HEK293 (cell line): Measurements from ENCODE around the gene OPRM1.

Experiments
- CTCF ChIA-PET: fragments of 350-600 bp; formaldehyde crosslinking; extraction: SDS; loops from one replicate; lab custom pipeline; 2021; ENCODE audit warnings: antibody characterized with exemption; lab: Yijun Ruan, JAX
- POLR2A ChIA-PET: fragments of 300-600 bp; formaldehyde crosslinking; extraction: SDS; loops from one replicate; lab custom pipeline; 2020; ENCODE audit warnings: antibody characterized with exemption, inconsistent platforms; lab: Yijun Ruan, JAX
- H3K27ac ChIP-seq: fragments of 200-500 bp; sonication (Bioruptor generic); 2 replicates; pipeline ENCODE4 v1.5.1; 2014; ENCODE audit warnings: low read depth, low read length, control low read depth, inconsistent platforms; ENCODE audit errors: extremely low read depth
- H3K36me3 ChIP-seq, 2 experiments: fragments of 200-500 bp in 1 of 2; sonication (Bioruptor generic) in 1 of 2; 1 replicate in 1 of 2; 2 replicates in 1 of 2; pipeline ENCODE4 v1.5.1; 2014 to 2017; ENCODE audit warnings: inconsistent platforms in 2 of 2, low read length in 2 of 2; ENCODE audit not compliant: control insufficient read depth in 2 of 2, insufficient read depth in 1 of 2
- H3K4me1 ChIP-seq: fragments of 200-500 bp; sonication (Bioruptor generic); 2 replicates; pipeline ENCODE4 v1.5.1; 2014; ENCODE audit warnings: mild to moderate bottlenecking, low read length, inconsistent platforms; ENCODE audit not compliant: control insufficient read depth, insufficient read depth
- H3K4me3 ChIP-seq: 2 replicates; pipeline ENCODE4 v1.5.1; 2011; ENCODE audit warnings: low read depth, mild to moderate bottlenecking, control low read depth, low read length, moderate library complexity
- H3K9me3 ChIP-seq: fragments of 200-500 bp; sonication (Bioruptor generic); 2 replicates; pipeline ENCODE4 v1.5.1; 2014; ENCODE audit warnings: low read depth, low read length, inconsistent platforms; ENCODE audit not compliant: control insufficient read depth, insufficient read depth
- EGR2 ChIP-seq: fragments of 450-650 bp; formaldehyde crosslinking; IDR thresholded peaks from 2 replicates; pipeline ENCODE4 v1.5.1; 2016; ENCODE audit warnings: low read depth, missing biosample characterization, missing genetic modification characterization
- HOXD13 ChIP-seq: sonication (generic); formaldehyde crosslinking; IDR thresholded peaks from 2 replicates; pipeline ENCODE4 v1.8.0; 2022; ENCODE audit warnings: missing genetic modification reagents, borderline replicate concordance
- KLF8 ChIP-seq: fragments of 450-650 bp; formaldehyde crosslinking; IDR thresholded peaks from 2 replicates; pipeline ENCODE4 v1.5.1; 2016; ENCODE audit warnings: missing biosample characterization, missing genetic modification characterization
- OSR2 ChIP-seq: fragments of 450-650 bp; formaldehyde crosslinking; IDR thresholded peaks from 2 replicates; pipeline ENCODE4 v1.5.1; 2016; ENCODE audit warnings: missing biosample characterization, missing genetic modification characterization
- PRDM6 ChIP-seq: fragments of 450-650 bp; formaldehyde crosslinking; IDR thresholded peaks from 2 replicates; pipeline ENCODE4 v1.5.1; 2017; ENCODE audit warnings: missing biosample characterization, missing genetic modification characterization
- WT1 ChIP-seq: fragments of 450-650 bp; formaldehyde crosslinking; IDR thresholded peaks from 2 replicates; pipeline ENCODE4 v1.5.1; 2016; ENCODE audit warnings: missing biosample characterization, missing genetic modification characterization
- YY2 ChIP-seq: fragments of 450-650 bp; formaldehyde crosslinking; IDR thresholded peaks from 2 replicates; pipeline ENCODE4 v1.5.1; 2016; ENCODE audit warnings: missing biosample characterization, missing genetic modification characterization
- ZFP41 ChIP-seq: fragments of 450-650 bp; formaldehyde crosslinking; IDR thresholded peaks from 2 replicates; pipeline ENCODE4 v1.5.1; 2016; ENCODE audit warnings: missing biosample characterization, missing genetic modification characterization, borderline replicate concordance
- ZFP69B ChIP-seq: fragments of 450-650 bp; formaldehyde crosslinking; IDR thresholded peaks from 2 replicates; pipeline ENCODE4 v1.5.1; 2016; ENCODE audit warnings: missing biosample characterization, missing genetic modification characterization
- ZNF133 ChIP-seq: fragments of 450-650 bp; formaldehyde crosslinking; IDR thresholded peaks from 2 replicates; pipeline ENCODE4 v1.5.1; 2016; ENCODE audit warnings: missing biosample characterization, missing genetic modification characterization
- ZNF155 ChIP-seq: fragments of 450-650 bp; formaldehyde crosslinking; IDR thresholded peaks from 2 replicates; pipeline ENCODE4 v1.5.1; 2016; ENCODE audit warnings: missing biosample characterization, missing genetic modification characterization
- ZNF16 ChIP-seq: fragments of 450-650 bp; formaldehyde crosslinking; IDR thresholded peaks from 2 replicates; pipeline ENCODE4 v1.5.1; 2016; ENCODE audit warnings: low read depth, missing biosample characterization, missing genetic modification characterization
- ZNF174 ChIP-seq: fragments of 450-650 bp; formaldehyde crosslinking; IDR thresholded peaks from 2 replicates; pipeline ENCODE4 v1.5.0; 2017; ENCODE audit warnings: missing biosample characterization, mild to moderate bottlenecking, missing genetic modification characterization
- ZNF221 ChIP-seq: fragments of 450-650 bp; formaldehyde crosslinking; IDR thresholded peaks from 2 replicates; pipeline ENCODE4 v1.5.1; 2017; ENCODE audit warnings: missing biosample characterization, missing genetic modification characterization, borderline replicate concordance
- ZNF280C ChIP-seq: fragments of 450-650 bp; formaldehyde crosslinking; IDR thresholded peaks from 2 replicates; pipeline ENCODE4 v1.5.1; 2016; ENCODE audit warnings: missing biosample characterization, missing genetic modification characterization
- ZNF549 ChIP-seq: fragments of 450-650 bp; IDR thresholded peaks from 2 replicates; pipeline ENCODE4 v1.5.1; 2018; ENCODE audit warnings: missing biosample characterization, missing genetic modification characterization, mild to moderate bottlenecking, inconsistent platforms, moderate library complexity
- ZNF610 ChIP-seq: fragments of 450-650 bp; formaldehyde crosslinking; IDR thresholded peaks from 2 replicates; pipeline ENCODE4 v1.5.1; 2016; ENCODE audit warnings: missing biosample characterization, missing genetic modification characterization, borderline replicate concordance
- ZNF76 ChIP-seq: fragments of 450-650 bp; formaldehyde crosslinking; IDR thresholded peaks from 2 replicates; pipeline ENCODE4; 2016; ENCODE audit warnings: low read depth, missing biosample characterization, missing genetic modification characterization, borderline replicate concordance
- TF ChIP-seq, protein P1 (sequence below): fragments of 450-650 bp; formaldehyde crosslinking; IDR thresholded peaks from 2 replicates; pipeline ENCODE4 v1.5.1; 2017; ENCODE audit warnings: missing biosample characterization, missing genetic modification characterization

The OPRM1 gene

GRCh38 chr6:154093231-154094044 lies 54.4 kb downstream of the OPRM1 start:
- H3K27ac ChIP-seq = no peak overlapping the region
- CTCF ChIA-PET = interaction anchor here (0.6 to 0.7 kb wide), 4 partner anchors 21 to 1465 kb away, joined by 3 to 4 read pairs (median 3); no protein-coding TSS in a partner anchor
- POLR2A ChIA-PET = no interaction called here

GRCh38 chr6:154095571-154095970 lies 56.5 kb downstream of the OPRM1 start:
- H3K4me1 ChIP-seq = no peaks in the 10 kb centered on the region
- no peaks in the 10 kb centered on the region for H3K36me3 ChIP-seq
- H3K4me3 ChIP-seq = no peak overlapping the region
- TF ChIP-seq OSR2 (tag by site-specific recombination) = no peak
- TF ChIP-seq WT1 (tag by site-specific recombination) = no peak
- TF ChIP-seq, protein P1, sequence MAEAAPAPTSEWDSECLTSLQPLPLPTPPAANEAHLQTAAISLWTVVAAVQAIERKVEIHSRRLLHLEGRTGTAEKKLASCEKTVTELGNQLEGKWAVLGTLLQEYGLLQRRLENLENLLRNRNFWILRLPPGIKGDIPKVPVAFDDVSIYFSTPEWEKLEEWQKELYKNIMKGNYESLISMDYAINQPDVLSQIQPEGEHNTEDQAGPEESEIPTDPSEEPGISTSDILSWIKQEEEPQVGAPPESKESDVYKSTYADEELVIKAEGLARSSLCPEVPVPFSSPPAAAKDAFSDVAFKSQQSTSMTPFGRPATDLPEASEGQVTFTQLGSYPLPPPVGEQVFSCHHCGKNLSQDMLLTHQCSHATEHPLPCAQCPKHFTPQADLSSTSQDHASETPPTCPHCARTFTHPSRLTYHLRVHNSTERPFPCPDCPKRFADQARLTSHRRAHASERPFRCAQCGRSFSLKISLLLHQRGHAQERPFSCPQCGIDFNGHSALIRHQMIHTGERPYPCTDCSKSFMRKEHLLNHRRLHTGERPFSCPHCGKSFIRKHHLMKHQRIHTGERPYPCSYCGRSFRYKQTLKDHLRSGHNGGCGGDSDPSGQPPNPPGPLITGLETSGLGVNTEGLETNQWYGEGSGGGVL (tag by site-specific recombination) = no peak
- no peak for TF ChIP-seq ZNF280C (tag by site-specific recombination)
- no peak for TF ChIP-seq ZNF610 (tag by site-specific recombination)
- no peak for TF ChIP-seq YY2 (tag by site-specific recombination)
- no peak for TF ChIP-seq ZNF221 (tag by site-specific recombination)
- ChIA-PET POLR2A (no interaction called here), CTCF (no interaction called here)
- no peak overlapping the region for H3K27ac ChIP-seq
- no peaks in the 10 kb centered on the region for H3K9me3 ChIP-seq

More at GRCh38 chr6:154093231-154094044, 54.4 kb downstream of the OPRM1 start:
- H3K36me3 ChIP-seq = no peaks in the 10 kb centered on the region
- H3K9me3 ChIP-seq = no peaks in the 10 kb centered on the region
- no peaks in the 10 kb centered on the region for H3K4me1 ChIP-seq
- no peak overlapping the region for H3K4me3 ChIP-seq
- no peak for TF ChIP-seq ZFP69B (tag by site-specific recombination)
- TF ChIP-seq ZFP41 = no peak
- TF ChIP-seq ZNF76 (tag by site-specific recombination) = no peak
- TF ChIP-seq ZNF16 (tag by site-specific recombination) = no peak
- TF ChIP-seq PRDM6 (tag by site-specific recombination) = no peak
- TF ChIP-seq HOXD13 (CRISPR knock-in tag) = no peak
- TF ChIP-seq ZNF174 (tag by site-specific recombination) = no peak
- TF ChIP-seq ZNF133 = no peak

DNA sequence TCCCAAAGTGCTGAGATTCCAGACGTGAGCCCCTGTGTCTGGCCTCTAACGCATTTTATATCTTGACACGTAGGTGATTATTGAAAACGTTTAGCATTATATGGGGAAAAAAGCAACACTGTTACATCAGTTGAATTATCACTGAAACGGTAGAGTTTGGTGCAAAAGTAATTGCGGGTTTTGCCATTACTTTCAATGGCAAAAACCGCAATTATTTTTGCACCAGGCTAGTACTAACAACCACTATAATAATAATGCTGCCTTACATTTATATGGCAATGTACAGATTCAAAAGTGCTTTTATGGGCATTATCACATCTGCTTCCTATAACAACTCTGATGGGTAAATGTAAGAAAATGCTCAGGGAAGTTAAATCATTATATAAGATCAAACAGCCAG lies 57.3 kb downstream of the OPRM1 start:
- Histone ChIP-seq H3K4me1 (no peaks in the 10 kb centered on the region), H3K9me3 (no peaks in the 10 kb centered on the region), H3K27ac (no peak overlapping the region), H3K4me3 (no peak overlapping the region), H3K36me3 (no peaks in the 10 kb centered on the region)
- ChIA-PET POLR2A (no interaction called here), CTCF (interaction anchor here (0.6 to 0.7 kb wide), 2 partner anchors 59 to 351 kb away, joined by 3 read pairs; no protein-coding TSS in a partner anchor)
- TF ChIP-seq KLF8 (tag by site-specific recombination) (no peak), EGR2 (no peak), ZNF155 (tag by site-specific recombination) (no peak), ZNF549 (tag by site-specific recombination) (no peak), ZFP69B (tag by site-specific recombination) (no peak)
